Measurements from ENCODE around the gene SLC6A7. TPM values are rescaled to one million over a fixed set of nuclear protein-coding genes. Genes with fewer than 3 reads are reported as not detected.
"Not testable (repeated sequence)": the region's sequence is repeated elsewhere in the genome, so short reads cannot be mapped to it uniquely, and the experiment has no call there.

SLC6A7 gene
- total RNA-seq, 1 donor from 2014 or later: not detected

DNA sequence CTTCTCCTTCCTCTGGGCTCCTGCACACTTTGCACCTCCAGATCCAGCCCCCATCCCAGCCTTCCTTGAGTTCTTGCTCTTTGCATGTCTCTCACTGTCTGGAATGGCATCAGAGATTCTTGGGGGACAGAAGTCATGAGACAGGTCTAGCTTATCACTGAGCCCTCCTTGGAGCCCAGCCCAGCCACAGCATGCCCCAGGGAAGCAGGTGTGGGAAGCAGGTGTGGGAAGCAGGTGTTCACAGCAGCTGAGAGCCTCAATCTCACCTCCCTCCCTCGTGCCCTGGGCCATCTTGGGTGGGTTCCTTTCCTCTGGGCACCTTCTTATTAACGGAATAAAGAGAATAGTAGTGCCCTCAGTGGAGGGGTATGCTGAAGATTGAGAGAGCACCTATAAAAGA is 27.2 kb downstream of the SLC6A7 start:
- no peak for DNase-seq (ENCODE audit: low spot score)

DNA sequence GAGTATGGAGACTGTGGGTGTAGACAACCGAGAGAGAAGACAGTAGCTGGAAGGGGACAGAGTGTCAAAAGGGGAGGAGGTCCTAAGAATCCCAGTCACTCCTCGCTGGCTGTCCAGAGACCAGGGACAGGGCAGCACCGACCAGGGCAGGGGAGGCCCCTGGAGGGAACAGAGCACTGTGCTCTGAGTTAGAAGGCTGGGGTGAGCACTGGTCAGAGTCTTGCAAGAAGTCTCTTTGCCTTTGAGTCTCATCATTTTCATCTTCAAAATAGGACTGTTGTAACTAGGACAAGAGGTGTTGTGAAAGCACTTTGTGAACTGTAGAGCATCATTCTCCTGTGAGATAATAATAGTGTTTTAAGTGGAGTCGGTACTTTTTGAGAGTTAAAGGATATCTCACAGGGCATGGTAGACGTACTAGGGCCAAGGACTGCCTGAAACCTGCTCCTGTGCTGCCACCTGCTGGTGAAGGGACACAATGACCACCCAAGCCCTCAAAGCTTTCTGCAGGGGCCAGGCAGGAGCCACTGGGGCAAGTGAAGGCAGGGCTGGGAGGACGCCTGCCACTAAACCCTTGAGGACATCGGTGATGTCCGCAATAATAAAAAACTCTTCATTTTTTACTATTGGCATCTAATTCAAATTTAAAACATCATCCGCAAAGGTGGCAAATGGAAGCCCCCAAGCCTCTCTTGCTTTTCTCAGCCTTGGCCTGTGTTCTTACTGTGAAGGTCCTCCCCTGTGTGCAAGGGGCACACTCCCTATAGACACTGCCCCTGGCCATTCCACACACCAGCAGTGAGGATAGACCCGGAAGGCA is 28.2 kb downstream of the SLC6A7 start:
- DNase-seq (ENCODE audit: low spot score): peak; percentile 84

DNA sequence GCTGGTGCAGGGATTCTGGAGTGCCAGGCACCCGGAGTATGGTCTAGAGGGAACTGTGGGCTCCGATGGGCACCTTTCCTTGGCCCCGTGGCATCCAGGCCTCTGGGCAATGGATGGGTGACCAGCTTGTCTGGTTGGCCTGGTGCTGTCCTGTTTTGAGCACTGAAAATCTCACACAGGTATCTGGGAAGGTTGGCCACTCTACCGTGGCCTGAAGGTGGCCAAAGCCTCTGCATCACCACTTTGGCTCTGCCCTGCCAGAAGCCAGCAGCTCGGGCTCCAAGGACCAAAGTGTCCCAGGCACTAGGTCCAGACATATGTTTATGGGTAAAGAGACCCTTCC is 28.8 kb downstream of the SLC6A7 start:
- no peak for DNase-seq (ENCODE audit: low spot score)

DNA sequence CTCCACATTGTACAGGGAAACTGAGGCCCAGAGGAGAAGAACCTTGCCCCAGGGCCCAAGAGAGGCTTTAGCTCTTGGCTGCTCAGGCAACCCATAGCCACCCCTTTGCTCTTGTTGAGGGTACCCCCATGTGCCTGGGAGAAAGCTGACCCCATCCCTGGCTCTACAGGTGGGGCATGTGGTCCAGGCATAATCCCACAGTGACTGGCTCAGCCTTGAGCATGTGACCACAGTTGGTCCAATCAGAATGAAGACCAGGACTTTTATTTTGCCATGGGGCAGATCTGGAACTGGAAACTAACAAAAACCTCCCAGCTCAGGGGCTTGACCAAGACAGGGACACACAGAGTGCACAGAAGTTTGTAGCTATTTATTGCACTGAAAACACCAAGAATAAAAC is 29.3 kb downstream of the SLC6A7 start:
- no peak for DNase-seq (ENCODE audit: low spot score)

DNA sequence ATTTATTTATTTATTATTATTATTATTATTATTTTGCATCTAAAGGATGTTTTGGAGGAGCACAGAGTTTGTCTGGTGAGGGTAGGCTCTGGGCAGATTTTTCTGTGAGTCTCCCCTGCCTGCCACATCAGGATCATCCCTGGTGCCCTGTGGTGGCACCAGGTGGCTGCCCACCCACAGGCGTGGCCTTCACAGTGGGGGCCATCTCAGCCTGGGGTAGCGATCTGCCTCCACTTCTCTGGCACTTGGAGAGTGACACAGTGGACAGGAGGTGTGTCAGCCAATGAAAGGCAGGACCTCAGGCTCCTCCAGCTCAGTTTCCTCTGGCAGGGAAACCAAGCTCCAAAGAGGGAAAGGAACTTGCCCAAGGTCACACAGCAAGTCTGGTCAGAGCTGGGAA is 30.0 kb downstream of the SLC6A7 start:
- DNase-seq (ENCODE audit: low spot score): no peak

DNA sequence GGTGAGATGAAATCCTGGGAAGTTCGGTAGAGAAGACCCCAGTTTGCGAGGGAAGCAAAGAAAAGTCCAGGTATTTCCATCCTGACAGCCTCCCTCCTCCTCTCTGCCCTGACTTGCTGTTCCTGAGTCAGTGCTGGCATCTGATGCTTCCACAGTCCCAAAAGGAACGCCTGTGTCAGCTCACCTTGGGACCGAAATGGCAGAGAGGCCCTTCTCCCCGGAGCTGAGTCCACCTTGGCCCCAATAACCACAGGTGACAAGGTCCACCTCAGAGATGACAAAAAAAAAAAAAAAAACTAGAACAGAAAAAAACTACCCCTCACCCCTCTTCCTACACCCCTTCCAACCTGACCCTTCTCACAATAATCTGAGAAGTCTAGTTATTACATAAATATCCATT is 31.6 kb downstream of the SLC6A7 start:
- no peak for DNase-seq (ENCODE audit: low spot score)

DNA sequence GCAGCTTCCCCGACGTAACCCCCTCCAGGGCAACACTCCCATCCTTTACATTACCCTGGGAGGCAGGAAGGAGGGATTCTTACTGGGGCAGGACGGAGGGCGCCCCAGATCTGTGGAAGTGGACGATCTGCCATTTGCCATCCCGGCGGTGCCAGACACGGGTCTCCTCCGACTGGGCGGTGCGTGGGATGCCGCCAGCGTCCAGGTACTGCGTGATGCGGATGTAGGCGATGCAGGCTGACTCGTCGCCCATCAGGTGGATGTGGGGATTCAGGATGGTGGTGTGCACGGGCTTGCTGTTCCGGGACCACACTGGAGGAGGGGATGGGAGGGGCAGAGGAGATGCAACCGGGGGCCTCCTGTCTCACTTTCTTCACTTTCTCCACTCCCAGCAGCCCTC is 33.0 kb downstream of the SLC6A7 start:
- no peak for DNase-seq (ENCODE audit: low spot score)

DNA sequence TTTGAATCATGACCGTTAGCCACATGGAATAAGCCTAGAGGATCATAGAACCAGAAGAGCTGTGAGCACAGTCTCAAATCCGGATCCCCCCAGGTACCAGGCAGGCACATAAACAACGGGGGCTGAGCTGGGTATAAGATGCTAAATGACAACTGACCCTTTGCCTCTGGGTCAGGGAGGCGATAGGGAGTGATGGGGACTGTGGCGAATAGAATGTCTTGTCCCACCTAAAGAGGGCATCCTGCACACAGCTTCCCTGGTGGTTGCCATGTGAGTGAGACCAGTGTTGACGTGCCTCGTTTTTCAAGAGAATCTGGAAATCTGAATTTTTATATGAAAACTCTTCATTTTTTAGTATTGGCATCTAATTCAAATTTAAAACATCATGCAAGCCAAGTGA is 33.6 kb downstream of the SLC6A7 start:
- no peak for DNase-seq (ENCODE audit: low spot score)

DNA sequence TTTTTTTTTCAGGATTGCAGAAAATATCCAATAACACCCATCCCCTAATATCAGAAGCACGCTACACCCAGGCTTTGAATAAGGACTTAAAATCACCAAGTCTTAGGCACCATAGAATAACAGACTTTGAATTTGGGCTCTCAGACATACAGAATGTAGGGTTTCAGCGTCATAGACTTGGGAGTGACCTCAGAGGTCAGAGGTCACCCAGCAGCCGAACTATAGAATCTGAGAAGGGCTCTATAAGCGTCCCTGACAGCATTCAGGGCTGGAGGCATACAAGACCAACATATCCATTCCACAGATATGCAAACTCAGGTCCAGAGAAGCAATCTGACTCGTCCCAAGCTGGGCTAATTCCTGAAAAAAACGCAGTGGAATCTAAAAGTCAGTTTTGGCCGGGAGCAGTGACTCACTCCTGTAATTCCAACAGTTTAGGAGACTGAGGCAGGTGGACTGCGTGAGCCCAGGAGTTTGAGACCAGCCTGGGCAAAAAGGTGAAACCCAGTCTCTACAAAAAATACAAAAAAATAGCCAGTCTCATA is 34.7 kb downstream of the SLC6A7 start:
- DNase-seq (ENCODE audit: low spot score): no peak

DNA sequence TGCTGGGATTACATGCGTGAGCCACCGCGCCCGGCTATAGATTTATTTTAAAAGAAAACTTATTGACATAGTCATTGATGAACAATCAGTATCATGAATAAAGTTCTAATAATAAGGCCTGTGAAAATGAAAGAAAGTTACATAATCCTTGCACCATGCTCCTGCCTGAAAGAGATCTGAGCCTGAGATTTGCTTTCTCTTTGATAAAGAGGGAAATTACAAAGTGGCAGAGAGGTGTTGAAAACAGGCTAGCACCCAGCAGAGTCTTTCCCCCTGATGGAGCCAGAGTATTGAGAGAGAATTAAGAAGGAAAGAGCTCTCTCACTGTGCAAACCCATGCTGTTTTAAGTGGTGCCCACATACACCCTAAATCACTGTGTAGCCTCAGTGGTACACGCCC is 37.2 kb downstream of the SLC6A7 start:
- no peak for DNase-seq (ENCODE audit: low spot score)

DNA sequence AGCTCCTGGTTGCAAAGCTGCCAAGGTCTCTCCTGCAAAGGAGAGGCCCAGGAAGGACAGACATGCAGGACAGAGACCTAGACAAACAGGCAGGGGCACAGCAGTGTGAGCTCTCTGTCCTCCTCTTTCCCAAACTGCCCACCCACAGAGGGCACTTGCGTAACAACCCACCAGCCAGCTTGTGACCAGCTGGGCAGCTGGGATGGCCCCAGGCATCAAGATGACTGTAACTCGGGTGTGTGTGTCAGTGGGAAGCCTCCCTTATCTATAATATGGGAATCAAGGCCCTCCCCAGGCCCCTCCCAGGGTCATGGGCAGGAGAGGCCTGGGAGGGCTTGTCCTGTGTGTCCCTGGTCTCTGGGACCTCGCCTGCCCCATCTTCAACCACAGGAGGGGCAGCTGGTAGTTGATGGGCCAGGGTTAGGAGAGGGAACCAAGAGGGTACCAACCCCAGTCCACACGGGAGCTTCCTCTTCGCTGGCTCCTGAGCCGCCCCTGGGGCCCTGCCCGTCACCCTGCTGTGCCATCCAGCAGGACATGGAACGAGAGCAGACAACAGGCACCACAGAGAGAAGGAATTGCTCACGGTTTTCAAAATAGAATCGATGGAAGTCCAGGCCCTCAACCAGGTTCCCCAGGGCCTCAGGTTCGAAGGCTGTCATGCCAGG is 37.9 kb downstream of the SLC6A7 start:
- no peak for DNase-seq (ENCODE audit: low spot score)

DNA sequence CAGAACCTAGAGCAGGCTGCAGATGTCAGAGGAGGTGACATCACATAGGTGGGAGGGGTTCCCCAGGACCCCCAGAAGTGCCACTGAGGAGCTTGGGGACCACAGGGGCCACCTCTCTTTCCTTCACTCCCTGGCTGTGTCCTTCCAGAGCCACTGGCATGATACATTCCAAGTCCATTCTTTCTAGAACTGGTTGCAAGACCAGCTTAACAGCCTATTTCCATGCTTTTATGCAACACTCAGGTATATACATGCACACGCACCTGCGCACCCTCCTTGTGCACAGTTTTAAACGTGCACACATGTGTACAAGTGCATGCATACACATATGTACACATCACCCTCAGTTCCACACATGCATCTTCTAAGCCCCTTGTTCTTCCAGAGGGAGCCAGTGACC is 39.7 kb downstream of the SLC6A7 start:
- DNase-seq (ENCODE audit: low spot score): no peak

DNA sequence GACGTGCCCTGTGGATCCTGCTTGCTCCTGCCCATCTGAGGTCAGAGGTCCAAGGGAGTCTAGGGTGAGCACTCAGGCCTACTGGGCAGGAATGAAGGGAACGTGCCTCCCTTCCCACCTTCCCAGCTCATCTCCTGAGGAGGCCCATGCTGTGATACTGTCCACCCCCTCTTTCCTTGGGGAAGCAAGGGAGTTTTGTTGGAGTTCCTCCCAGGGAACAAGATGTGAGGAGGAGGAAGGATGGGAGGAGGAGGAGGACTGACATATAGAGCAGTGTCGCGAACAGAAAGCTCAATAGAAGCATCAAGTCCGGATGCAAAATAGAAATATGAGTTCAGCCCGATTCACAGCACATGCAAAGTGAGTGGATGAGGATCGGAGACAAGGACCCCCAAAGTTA is 41.0 kb downstream of the SLC6A7 start:
- DNase-seq (ENCODE audit: low spot score): no peak

DNA sequence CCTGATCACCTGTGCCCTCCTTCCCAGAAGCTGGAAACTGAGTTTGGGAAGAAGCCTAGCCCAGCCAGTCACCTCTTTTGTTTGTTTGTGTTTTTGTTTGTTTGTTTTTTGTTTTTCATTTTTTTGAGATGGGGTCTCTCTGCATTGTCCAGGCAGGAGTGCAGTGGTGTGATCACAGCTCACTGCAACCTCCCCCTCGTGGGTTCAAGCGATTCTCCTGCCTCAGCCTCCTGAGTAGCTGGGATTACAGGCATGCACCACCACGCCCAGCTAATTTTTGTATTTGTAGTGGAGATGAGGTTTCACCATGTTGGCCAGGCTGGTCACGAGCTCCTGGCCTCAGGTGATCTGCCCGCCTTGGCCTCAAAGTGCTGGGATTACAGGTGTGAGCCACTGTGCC is 43.8 kb downstream of the SLC6A7 start:
- not testable (repeated sequence) for DNase-seq (ENCODE audit: low spot score)

DNA sequence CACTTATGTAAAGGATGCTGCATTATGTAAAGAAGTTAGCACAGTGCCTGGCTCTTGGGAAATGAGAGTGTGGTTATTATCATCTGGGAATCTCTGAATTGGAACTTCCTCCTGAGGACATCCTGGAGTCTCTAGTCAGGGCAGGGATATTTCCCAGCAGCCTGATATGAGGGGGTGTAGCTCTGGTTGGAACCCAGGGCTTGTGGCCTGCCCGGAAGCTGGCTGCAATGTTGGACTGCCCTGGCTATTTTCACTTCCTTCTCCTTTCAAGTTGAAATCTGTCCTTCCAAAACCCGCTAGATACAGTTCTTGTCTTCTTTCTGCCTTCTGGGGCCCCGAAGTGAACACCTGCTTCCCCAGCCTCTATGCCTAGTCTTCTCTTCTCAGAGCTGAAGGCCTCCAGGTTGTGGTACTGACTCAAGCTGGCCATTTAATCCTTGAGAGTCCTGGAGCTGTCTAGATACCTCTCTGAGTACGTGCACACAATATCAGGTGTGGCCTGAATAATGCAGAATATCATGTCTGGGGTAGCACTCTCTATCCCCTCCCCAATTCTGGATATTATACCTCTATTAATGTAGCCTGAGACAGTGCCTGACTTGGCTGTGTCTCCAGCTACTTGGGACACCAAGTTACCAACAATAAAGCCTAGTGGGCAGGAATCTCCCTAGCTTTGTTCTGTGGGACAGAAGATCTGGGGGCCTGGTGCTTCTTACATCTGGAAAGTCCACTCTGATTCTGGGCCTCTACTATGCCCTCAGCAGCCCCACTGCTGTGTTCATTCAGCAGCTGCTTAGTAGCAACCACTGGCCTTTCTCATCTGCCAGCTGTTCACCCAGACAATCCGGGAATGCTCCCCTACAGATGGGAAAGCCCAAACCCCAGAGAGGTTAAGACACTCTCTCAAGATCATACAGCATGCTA is 45.0 kb downstream of the SLC6A7 start:
- DNase-seq (ENCODE audit: low spot score): no peak

DNA sequence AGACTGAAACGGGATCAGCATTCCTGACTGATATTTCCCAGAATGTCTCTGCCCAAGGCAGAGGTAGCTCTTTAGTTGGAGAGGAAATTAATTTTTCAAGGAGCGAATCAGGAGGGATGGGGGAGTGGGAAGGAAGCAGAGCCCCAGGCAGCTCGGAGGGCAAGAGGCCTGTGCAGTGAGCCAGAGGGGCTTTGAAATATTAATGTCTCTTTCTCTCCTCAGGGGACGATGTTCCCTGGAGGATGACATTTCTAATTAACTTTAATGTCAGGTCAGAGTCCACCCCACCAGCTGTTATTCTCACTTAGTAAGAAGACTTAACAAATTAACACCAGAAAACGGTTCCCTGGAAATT is 45.6 kb downstream of the SLC6A7 start:
- DNase-seq (ENCODE audit: low spot score): no peak

DNA sequence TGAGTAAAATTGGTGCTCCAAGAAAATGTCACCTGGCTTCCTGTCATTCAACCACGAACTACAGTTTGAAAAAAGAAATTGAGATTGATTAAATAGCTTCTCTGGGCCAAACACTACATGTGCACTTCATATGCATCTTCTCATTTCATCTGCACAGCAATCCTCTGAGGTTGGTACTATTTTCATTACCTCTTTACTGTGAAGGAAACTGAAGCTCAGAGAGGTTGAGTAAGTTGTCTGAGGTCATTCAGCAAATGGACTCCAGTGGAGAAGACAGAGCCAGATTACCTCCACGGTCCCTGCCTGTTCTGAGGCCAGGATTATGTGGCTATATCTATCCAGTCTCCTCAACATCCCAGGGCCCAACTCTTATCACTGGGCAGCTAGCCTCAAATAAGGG is 46.5 kb downstream of the SLC6A7 start:
- DNase-seq (ENCODE audit: low spot score): no peak

DNA sequence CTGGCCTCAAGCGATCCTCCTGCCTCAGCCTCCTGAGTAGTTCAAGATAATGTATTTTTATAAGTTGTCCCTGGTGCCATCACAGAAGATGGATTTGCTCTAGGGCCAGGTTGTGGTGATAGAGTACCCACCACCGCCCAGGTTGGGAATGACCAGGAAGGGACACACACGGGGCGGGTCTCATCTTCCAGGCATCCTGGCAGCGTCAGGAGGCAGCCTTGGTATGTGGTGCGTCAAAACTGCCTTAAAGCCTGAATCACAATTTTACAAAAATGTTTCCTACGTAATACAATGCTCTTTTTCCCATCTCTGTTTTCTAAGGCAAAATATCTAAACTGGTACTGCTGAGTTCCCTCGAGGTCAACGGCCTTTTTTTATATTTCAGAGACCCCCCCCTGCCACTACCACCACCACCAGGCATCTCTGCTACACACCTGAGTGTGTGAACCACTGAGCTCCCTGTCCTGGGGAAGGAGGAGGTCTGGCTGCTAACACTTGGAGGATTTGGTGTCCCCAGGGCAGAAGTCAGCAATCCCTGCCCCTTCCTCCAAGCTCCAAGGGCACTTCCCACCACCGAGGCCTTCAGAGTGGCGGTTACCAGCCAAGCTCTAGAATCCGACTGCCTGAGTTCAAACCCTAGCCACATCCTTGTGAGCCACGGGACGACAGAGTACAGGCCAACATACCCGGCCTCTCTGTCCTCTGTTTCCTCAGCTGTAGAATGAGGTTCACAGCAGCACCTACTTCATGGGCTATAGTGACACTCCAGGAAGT is 47.3 kb downstream of the SLC6A7 start:
- DNase-seq (ENCODE audit: low spot score): no peak

DNA sequence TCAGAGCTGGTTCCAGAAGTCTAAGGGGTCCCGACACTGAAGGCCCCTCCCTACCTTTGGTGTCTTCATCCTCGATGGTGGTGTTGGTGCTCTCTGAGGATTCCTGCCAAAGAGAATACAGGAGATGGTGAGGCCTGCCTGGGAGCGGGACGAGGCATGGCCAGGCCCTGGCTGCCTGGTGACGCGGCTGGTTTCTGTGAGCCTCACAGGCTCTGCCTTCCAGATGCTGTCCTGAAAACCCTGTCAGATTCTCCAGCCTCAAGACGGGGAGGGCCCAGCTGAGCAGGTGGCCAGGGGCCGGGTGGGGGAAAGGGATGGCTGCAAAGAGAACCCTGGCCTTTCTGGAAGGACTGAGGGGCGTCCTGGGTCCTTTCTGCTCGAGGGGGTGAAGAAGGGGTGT is 48.8 kb downstream of the SLC6A7 start:
- DNase-seq (ENCODE audit: low spot score): no peak

DNA sequence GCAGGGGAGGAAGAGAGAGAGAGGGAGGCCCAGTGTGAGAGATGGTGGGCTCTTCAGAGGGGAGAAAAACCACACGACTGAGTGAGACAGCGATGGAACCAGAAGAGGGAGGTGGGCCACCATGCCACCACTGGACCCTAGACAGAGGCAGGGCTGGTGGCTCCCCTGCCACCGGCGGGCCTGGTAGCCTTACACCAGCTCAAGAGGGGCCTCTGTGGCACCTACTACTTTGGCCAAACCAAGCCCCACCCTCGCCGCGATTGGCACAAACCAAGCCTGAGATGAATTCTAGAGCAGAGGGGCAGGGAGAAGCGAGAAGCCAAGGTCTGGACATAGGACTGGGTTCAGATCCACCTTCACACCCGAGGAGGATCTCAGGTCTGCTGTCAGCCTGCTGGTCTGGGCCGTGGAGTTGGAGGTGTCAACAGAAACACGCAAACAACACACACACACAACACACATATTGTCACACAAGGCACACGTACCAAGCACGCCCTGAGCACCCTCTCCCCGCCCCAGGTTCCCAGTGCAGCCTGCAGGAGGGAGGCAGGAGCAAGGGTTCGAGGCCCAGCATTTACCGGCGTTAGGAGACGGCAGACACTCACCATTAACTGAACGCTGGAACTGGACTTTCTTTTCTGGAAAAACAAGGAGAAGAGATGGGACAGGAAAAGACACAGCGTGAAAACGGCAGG is 49.4 kb downstream of the SLC6A7 start:
- no peak for DNase-seq (ENCODE audit: low spot score)

DNA sequence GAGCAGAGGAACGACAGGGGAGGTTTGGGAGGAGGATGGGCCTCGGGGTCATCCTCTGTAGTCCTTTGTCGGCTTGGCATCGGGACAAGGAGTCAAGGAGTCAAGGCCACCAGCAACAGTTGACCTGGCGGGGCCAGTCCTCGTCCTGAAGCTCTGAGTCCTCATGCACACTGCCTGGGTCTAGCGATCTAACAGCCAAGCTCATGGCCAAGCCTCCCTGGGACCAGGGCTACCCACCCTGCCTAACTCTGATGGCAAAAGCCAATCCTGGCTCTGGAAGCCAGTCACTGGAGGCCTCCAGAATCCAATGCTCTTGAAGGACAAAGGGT is 49.9 kb downstream of the SLC6A7 start:
- no peak for DNase-seq (ENCODE audit: low spot score)

Measured in mucosa of gallbladder (tissue), 1 donor.